DOHH2 (cell line): ENCODE results near the gene LDAF1.

Experiments
- CTCF ChIP-seq: fragments of 200-600 bp; sonication (generic); IDR thresholded peaks from one replicate; pipeline ENCODE4 v1.5.1; 2014; ENCODE audit warnings: antibody characterized with exemption, mild to moderate bottlenecking, low read depth, low read length; ENCODE audit not compliant: poor library complexity, severe bottlenecking
- EZH2phosphoT487 ChIP-seq: fragments of 200-600 bp; sonication (generic); IDR thresholded peaks from 2 replicates; pipeline ENCODE4 v1.6.1; 2017; ENCODE audit warnings: borderline replicate concordance, mild to moderate bottlenecking, antibody characterized with exemption, low read length, moderate library complexity, mixed read lengths

- no peak for TF ChIP-seq CTCF
- TF ChIP-seq EZH2phosphoT487, result no peak
Measured at GRCh38 chr16:21203155-21203797, 44.8 kb downstream of the LDAF1 start.
